Hepatocyte (in vitro differentiated cells): ENCODE measurements around the gene IMMP2L. TPM values are rescaled to one million over a fixed set of nuclear protein-coding genes. Genes with fewer than 3 reads are reported as not detected.

ENCODE experiments used
- DNase-seq: peaks from one replicate; pipeline ENCODE4 v3.0.0-alpha.2; 2016; ENCODE audit warnings: low spot score
- H2AFZ ChIP-seq: fragments of 200-600 bp; sonication (generic); 2 replicates; pipeline ENCODE4 v1.6.0; 2016; ENCODE audit warnings: antibody characterized with exemption, mild to moderate bottlenecking
- H3K27ac ChIP-seq: fragments of 200-600 bp; sonication (generic); 2 replicates; pipeline ENCODE4 v1.5.1; 2016; ENCODE audit warnings: mild to moderate bottlenecking
- H3K27me3 ChIP-seq: fragments of 200-600 bp; sonication (generic); 2 replicates; pipeline ENCODE4 v1.6.1; 2016
- H3K36me3 ChIP-seq: fragments of 200-600 bp; sonication (generic); replicated peaks from 2 replicates; pipeline ENCODE4 v1.5.1; 2016; ENCODE audit warnings: low read depth; ENCODE audit not compliant: insufficient read depth
- H3K4me1 ChIP-seq: fragments of 200-600 bp; sonication (generic); 2 replicates; pipeline ENCODE4 v1.5.1; 2016; ENCODE audit warnings: mild to moderate bottlenecking, moderate library complexity; ENCODE audit not compliant: insufficient read depth
- H3K4me2 ChIP-seq: fragments of 200-600 bp; sonication (generic); 2 replicates; pipeline ENCODE4 v1.6.0; 2016
- H3K4me3 ChIP-seq: fragments of 200-600 bp; sonication (generic); 2 replicates; pipeline ENCODE4 v1.5.1; 2016; ENCODE audit warnings: mild to moderate bottlenecking
- H3K79me2 ChIP-seq: fragments of 200-600 bp; sonication (generic); 2 replicates; pipeline ENCODE4 v1.6.0; 2017; ENCODE audit warnings: mild to moderate bottlenecking
- H3K9me2 ChIP-seq: fragments of 200-600 bp; sonication (generic); replicated peaks from 2 replicates; pipeline ENCODE4 v1.6.0; 2017; ENCODE audit warnings: mild to moderate bottlenecking; ENCODE audit not compliant: insufficient read depth
- H3K9me3 ChIP-seq: fragments of 200-600 bp; sonication (generic); 2 replicates; pipeline ENCODE4 v1.5.1; 2016; ENCODE audit warnings: low read depth, mild to moderate bottlenecking
- H4K20me1 ChIP-seq: fragments of 200-600 bp; sonication (generic); 2 replicates; pipeline ENCODE4 v1.6.0; 2016; ENCODE audit warnings: mild to moderate bottlenecking; ENCODE audit not compliant: insufficient read depth, poor library complexity, severe bottlenecking
- CTCF ChIP-seq: fragments of 200-600 bp; sonication (generic); IDR thresholded peaks from 2 replicates; pipeline ENCODE4 v1.5.1; 2016; ENCODE audit warnings: antibody characterized with exemption, mild to moderate bottlenecking; ENCODE audit not compliant: poor library complexity
- EZH2 ChIP-seq: fragments of 200-600 bp; sonication (generic); IDR thresholded peaks from 2 replicates; pipeline ENCODE4 v1.6.1; 2016; ENCODE audit warnings: antibody characterized with exemption, mild to moderate bottlenecking, borderline replicate concordance
- EZH2phosphoT487 ChIP-seq: fragments of 200-600 bp; sonication (generic); IDR thresholded peaks from one replicate; pipeline ENCODE4 v1.6.1; 2018; ENCODE audit warnings: antibody characterized with exemption, mild to moderate bottlenecking, low read depth, moderate library complexity; ENCODE audit not compliant: unreplicated experiment, severe bottlenecking
- WGBS: methylation state at CpG from one replicate; pipeline ENCODE4 v1.1.6; 2016; ENCODE audit warnings: low lambda C conversion rate; ENCODE audit errors: missing lambda C conversion rate; 5-methylcytosine and 5-hydroxymethylcytosine counted together
- polyA plus RNA-seq: library from polyadenylated mRNA; unstranded; fragments of >200 nt; fragmentation: Nextera tagmentation; extraction: Ambion mirVana; gene quantifications from 2 replicates; pipeline ENCODE4 v1.2.1, GENCODE V29; 2016
- total RNA-seq: library from RNA; depleted of rRNA; stranded (reverse); fragments of >200 nt; gene quantifications from 2 replicates; pipeline ENCODE4 v1.2.3, GENCODE V29; 2014

Gene IMMP2L
- total and polyA plus RNA-seq, 2 experiments from 2014 or later: 13.3 to 17.6 TPM

GRCh38 chr7:110987127-110987693, 575.1 kb downstream of the IMMP2L start:
- TF ChIP-seq EZH2phosphoT487 (no peak), CTCF (no peak), EZH2 (no peak)
- H3K4me3 ChIP-seq: no peak overlapping the region
- no peaks in the 10 kb centered on the region for H3K79me2 ChIP-seq
- H4K20me1 ChIP-seq: no peaks in the 10 kb centered on the region
- H3K9me2 ChIP-seq: no peaks in the 10 kb centered on the region
- H2AFZ ChIP-seq: no peak overlapping the region
- no peak overlapping the region for H3K27ac ChIP-seq
- no peak for DNase-seq
- 95% methylated on average over 1 of the region's 1 CpG for WGBS
- no peaks in the 10 kb centered on the region for H3K27me3 ChIP-seq
- H3K4me1 ChIP-seq: no peaks in the 10 kb centered on the region
- no peaks in the 10 kb centered on the region for H3K36me3 ChIP-seq
- no peak overlapping the region for H3K4me2 ChIP-seq
- no peaks in the 10 kb centered on the region for H3K9me3 ChIP-seq

DNA sequence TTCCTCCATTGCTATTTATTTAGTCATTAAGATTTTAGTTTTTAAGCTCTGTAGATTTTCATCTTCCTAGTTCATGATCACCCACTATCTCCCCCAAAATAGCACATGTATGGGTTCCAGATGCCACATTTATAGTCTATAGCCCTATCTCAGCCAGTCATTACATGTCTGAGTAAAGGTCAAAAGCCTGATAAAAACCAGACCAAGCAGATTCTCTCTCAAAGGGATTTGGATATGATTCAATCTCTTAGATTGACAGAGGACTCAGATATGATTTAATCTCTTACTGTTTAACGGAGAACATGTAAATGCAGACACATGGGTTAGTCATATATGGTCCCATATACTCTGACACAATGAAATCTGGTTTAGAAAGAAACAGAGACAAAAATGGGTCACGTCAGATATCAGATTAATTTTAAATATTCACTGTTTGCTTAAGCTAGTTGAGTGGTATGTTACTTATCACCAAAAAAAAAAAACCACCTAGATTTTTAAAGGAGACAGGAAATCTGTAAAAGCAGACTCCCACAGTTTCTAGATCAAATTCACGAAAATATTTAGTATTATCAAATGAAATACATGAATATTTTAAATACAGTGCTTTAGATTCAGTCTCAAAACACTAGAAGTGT, 578.4 kb downstream of the IMMP2L start:
- TF ChIP-seq EZH2: no peak
- TF ChIP-seq EZH2phosphoT487: no peak
- TF ChIP-seq CTCF: no peak
- H3K9me2 ChIP-seq: no peaks in the 10 kb centered on the region
- H3K4me2 ChIP-seq: no peak overlapping the region
- no peak overlapping the region for H3K4me3 ChIP-seq
- no peak overlapping the region for H2AFZ ChIP-seq
- H3K27ac ChIP-seq: no peak overlapping the region
- no peaks in the 10 kb centered on the region for H3K27me3 ChIP-seq
- H3K4me1 ChIP-seq: no peaks in the 10 kb centered on the region
- no peaks in the 10 kb centered on the region for H3K36me3 ChIP-seq
- no peaks in the 10 kb centered on the region for H4K20me1 ChIP-seq
- H3K9me3 ChIP-seq: no peaks in the 10 kb centered on the region
- H3K79me2 ChIP-seq: no peaks in the 10 kb centered on the region
- 66% methylated on average over 3 of the region's 3 CpGs for WGBS
- DNase-seq: no peak

GRCh38 chr7:110977127-110977737, 585.1 kb downstream of the IMMP2L start:
- Histone ChIP-seq H2AFZ (no peak overlapping the region), H4K20me1 (no peaks in the 10 kb centered on the region), H3K27me3 (no peaks in the 10 kb centered on the region), H3K9me3 (no peaks in the 10 kb centered on the region), H3K4me3 (no peak overlapping the region), H3K79me2 (no peaks in the 10 kb centered on the region), H3K36me3 (no peaks in the 10 kb centered on the region), H3K9me2 (no peaks in the 10 kb centered on the region), H3K4me1 (no peaks in the 10 kb centered on the region), H3K4me2 (no peak overlapping the region), H3K27ac (no peak overlapping the region)
- 74% methylated on average over 4 of the region's 4 CpGs for WGBS
- no peak for TF ChIP-seq EZH2
- TF ChIP-seq CTCF: no peak
- no peak for TF ChIP-seq EZH2phosphoT487
- DNase-seq: no peak
